ENCODE measurements around the gene IFFO2. TPM values are rescaled to one million over a fixed set of nuclear protein-coding genes. Genes with fewer than 3 reads are reported as not detected.

IFFO2 gene
- total and polyA plus RNA-seq, 2 of the 8 experiments (the other 6 are each of a cell fraction or from before 2014, with no cell fraction given) = 6.6 to 10.4 TPM

DNA sequence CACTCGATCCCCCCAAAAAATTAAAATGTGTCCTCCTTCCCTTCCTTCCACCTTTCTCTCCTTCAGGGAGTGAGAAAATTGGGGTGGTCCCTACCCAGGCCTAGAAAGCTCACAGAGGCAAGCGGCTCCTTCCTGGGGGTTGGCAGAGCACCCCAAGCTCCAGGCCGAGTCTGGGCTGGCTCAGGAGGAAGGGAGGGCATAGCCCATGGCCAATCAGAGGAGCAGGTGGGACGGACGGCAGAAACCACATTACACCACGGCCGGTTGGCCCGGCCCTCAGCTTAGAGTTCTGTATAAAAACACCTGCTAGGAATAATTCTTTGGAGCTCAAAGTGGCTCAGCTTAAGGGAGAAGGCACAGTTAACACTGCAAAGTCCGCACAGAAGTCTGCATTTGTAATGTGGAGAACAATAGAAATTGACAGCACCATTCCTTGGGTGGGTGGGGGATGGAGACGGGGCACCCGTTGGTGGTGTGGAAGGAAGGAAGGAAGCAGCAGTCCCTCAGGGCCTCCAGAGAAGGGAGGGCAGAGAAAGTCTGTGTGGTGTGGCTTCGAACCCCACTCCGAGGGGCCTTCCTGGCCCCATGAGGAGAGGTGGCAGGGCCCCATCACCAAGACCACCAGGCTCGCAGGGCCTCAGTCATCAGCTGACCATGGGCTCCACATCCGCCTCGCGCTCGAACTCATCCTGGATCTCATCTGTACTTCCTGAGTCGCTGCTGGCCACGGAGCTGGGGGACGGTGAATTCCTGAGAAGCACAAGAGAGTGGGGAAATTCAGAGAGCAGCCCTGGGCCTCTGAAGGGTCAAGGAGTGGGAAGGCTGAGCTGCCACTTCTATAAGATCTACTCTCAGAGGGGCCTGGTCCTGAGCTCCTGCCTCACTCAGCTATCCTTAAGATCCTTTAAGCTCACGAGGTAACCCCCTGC, 48.3 kb downstream of the IFFO2 start (continued):
- TF ChIP-seq SUZ12 (IDR thresholded peaks at IDR 0.05; ENCODE audit: low read length) (no peak), SP2 (IDR thresholded peaks at IDR 0.05; ENCODE audit: low read length) (no peak), CHD2 (IDR thresholded peaks at IDR 0.05; ENCODE audit: low read length) (no peak), JUND (IDR thresholded peaks at IDR 0.05; ENCODE audit: low read length) (no peak)
